ENCODE results near the gene MSX1.
A peak's percentile ranks its signal among the peaks of the same experiment; 100 is the strongest.
"Not testable (repeated sequence)": the region's sequence is repeated elsewhere in the genome, so short reads cannot be mapped to it uniquely, and the experiment has no call there.

Gene MSX1

GRCh38 chr4:4859325-4859798 is at the start of gene MSX1:
MSX1 (plus strand) TSS chr4:4859665; CDS start chr4:4859900, 235 bp downstream.
- DNase-seq = peak; percentile 9 to 47

- no peak for DNase-seq
Measured at GRCh38 chr4:4810092-4810774, 49.2 kb upstream of the MSX1 start.

GRCh38 chr4:4810778-4811177 is 48.7 kb upstream of the MSX1 start:
- DNase-seq = no peak

- DNase-seq = no peak
Measured at GRCh38 chr4:4812145-4812794, 47.2 kb upstream of the MSX1 start.

- DNase-seq = no peak
Measured at GRCh38 chr4:4818415-4819212, 40.9 kb upstream of the MSX1 start.

- DNase-seq = no peak
Measured at GRCh38 chr4:4819213-4819606, 40.3 kb upstream of the MSX1 start.

GRCh38 chr4:4820261-4820660 is 39.2 kb upstream of the MSX1 start:
- no peak for DNase-seq

- DNase-seq = no peak
Measured at GRCh38 chr4:4820739-4821138, 38.7 kb upstream of the MSX1 start.

- DNase-seq = no peak
Measured at GRCh38 chr4:4821577-4821976, 37.9 kb upstream of the MSX1 start.

- not testable (repeated sequence) for DNase-seq
Measured at GRCh38 chr4:4822286-4822685, 37.2 kb upstream of the MSX1 start.

- DNase-seq = no peak
Measured at GRCh38 chr4:4823621-4824162, 35.8 kb upstream of the MSX1 start.

- no peak for DNase-seq
Measured at GRCh38 chr4:4824232-4824631, 35.2 kb upstream of the MSX1 start.

- DNase-seq = no peak
Measured at GRCh38 chr4:4825431-4825830, 34.0 kb upstream of the MSX1 start.

GRCh38 chr4:4829837-4830236 is 29.6 kb upstream of the MSX1 start:
- no peak for DNase-seq

GRCh38 chr4:4831266-4831665 is 28.2 kb upstream of the MSX1 start:
- DNase-seq = no peak

- DNase-seq = no peak
Measured at GRCh38 chr4:4831825-4832224, 27.6 kb upstream of the MSX1 start.

GRCh38 chr4:4836044-4836443 is 23.4 kb upstream of the MSX1 start:
- no peak for DNase-seq

- DNase-seq = no peak
Measured at GRCh38 chr4:4837316-4837715, 22.1 kb upstream of the MSX1 start.

- no peak for DNase-seq
Measured at GRCh38 chr4:4838051-4838935, 21.2 kb upstream of the MSX1 start.

GRCh38 chr4:4838936-4839810 is 20.3 kb upstream of the MSX1 start:
- no peak for DNase-seq

GRCh38 chr4:4840351-4840750 is 19.1 kb upstream of the MSX1 start:
- no peak for DNase-seq

All from CD4-positive, alpha-beta T cell treated with Interferon alpha-2 for 1 hour (primary cell).